ENCODE data around the gene VANGL2.

DNA sequence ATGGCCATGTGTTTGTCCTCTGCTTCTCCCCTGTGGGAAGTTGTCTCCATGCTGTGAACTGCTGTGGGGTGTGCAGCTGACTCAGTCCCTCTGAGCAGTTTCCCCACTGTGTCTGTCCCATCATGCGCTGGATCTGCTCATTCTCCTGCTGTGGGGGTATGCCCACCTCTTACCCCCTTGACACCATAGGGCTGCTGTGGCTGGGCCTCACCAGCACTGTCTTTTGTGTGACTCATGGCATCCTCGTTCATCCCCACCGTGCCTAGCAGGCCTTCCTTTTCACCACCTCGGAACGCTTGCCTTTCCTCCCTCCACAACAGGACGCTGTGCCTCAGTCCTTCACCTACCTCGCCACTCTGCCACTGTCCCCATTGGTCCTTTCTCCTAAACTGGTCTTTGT is 27.3 kb downstream of the VANGL2 start:
- no peak for TF ChIP-seq EZH2phosphoT487 (IDR thresholded peaks at IDR 0.05; ENCODE audit: low read depth)
- TF ChIP-seq, protein P1, sequence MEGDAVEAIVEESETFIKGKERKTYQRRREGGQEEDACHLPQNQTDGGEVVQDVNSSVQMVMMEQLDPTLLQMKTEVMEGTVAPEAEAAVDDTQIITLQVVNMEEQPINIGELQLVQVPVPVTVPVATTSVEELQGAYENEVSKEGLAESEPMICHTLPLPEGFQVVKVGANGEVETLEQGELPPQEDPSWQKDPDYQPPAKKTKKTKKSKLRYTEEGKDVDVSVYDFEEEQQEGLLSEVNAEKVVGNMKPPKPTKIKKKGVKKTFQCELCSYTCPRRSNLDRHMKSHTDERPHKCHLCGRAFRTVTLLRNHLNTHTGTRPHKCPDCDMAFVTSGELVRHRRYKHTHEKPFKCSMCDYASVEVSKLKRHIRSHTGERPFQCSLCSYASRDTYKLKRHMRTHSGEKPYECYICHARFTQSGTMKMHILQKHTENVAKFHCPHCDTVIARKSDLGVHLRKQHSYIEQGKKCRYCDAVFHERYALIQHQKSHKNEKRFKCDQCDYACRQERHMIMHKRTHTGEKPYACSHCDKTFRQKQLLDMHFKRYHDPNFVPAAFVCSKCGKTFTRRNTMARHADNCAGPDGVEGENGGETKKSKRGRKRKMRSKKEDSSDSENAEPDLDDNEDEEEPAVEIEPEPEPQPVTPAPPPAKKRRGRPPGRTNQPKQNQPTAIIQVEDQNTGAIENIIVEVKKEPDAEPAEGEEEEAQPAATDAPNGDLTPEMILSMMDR (IDR thresholded peaks at IDR 0.05; ENCODE audit: low read depth, low read length) = no peak

Data from OCI-LY3 (cell line).